Left ventricle myocardium inferior (tissue), 1 donor: ENCODE data around the gene LATS1. TPM values are rescaled to one million over a fixed set of nuclear protein-coding genes. Genes with fewer than 3 reads are reported as not detected.
A peak's percentile ranks its signal among the peaks of the same experiment; 100 is the strongest.

Experiments used
- DNase-seq: peaks from one replicate; pipeline ENCODE4 v3.0.0-alpha.2; 2020
- H3K27ac ChIP-seq: fragments of 200-600 bp; replicated peaks from 2 replicates; pipeline ENCODE4 v1.8.0; 2021
- H3K27me3 ChIP-seq: fragments of 200-600 bp; 2 replicates; pipeline ENCODE4 v1.8.0; 2021; ENCODE audit warnings: low read depth
- H3K36me3 ChIP-seq: fragments of 200-600 bp; 2 replicates; pipeline ENCODE4 v1.8.0; 2021
- H3K4me1 ChIP-seq: fragments of 200-600 bp; 2 replicates; pipeline ENCODE4 v1.8.0; 2021
- H3K4me3 ChIP-seq: fragments of 200-600 bp; 2 replicates; pipeline ENCODE4 v1.8.0; 2021; ENCODE audit warnings: mild to moderate bottlenecking, moderate library complexity
- H3K9me3 ChIP-seq: fragments of 200-600 bp; replicated peaks from 2 replicates; pipeline ENCODE4 v1.8.0; 2021
- CTCF ChIP-seq: fragments of 200-600 bp; IDR thresholded peaks from 2 replicates; pipeline ENCODE4 v1.8.0; 2021; ENCODE audit warnings: antibody characterized with exemption, mild to moderate bottlenecking, borderline replicate concordance
- intact Hi-C: fragments of 100-400 bp; cut with micrococcal nuclease; formaldehyde crosslinking; loops from one replicate; pipeline ENCODE4 v1.11.0; 2022
- total RNA-seq: library from RNA; stranded (reverse); fragmentation: NEBNext Ultra II Directional; extraction: Animal tissue kit (Norgen Biotek cat#: 25700); gene quantifications from one replicate; pipeline ENCODE4 v1.2.1, GENCODE V29; 2021
- donor health status: DM: no; HTN: yes; CAD: no; lungs with severe emphysema.

The LATS1 gene
- total RNA-seq, 1 donor from 2014 or later = 10.8 TPM

- peak; percentile 79 for TF ChIP-seq CTCF
- H3K36me3 ChIP-seq = peaks cover 47% of the 10 kb centered on the region
- intact Hi-C loops = no loop called here
These were observed 6.0 kb upstream of the LATS1 start for GRCh38 chr6:149723771-149724417.

GRCh38 chr6:149723262-149723661 is 5.4 kb upstream of the LATS1 start:
- Histone ChIP-seq H3K27me3 (no peaks in the 10 kb centered on the region), H3K4me3 (no peak overlapping the region), H3K27ac (no peak overlapping the region), H3K9me3 (no peaks in the 10 kb centered on the region), H3K36me3 (peaks cover 41% of the 10 kb centered on the region), H3K4me1 (peaks cover 7% of the 10 kb centered on the region)
- DNase-seq = no peak
- intact Hi-C loops = no loop called here
- TF ChIP-seq CTCF = no peak

More at GRCh38 chr6:149723771-149724417, 6.0 kb upstream of the LATS1 start:
- no peaks in the 10 kb centered on the region for H3K27me3 ChIP-seq
- DNase-seq = no peak
- no peak overlapping the region for H3K27ac ChIP-seq
- H3K4me1 ChIP-seq = peaks cover under 1% of the 10 kb centered on the region
- H3K4me3 ChIP-seq = no peak overlapping the region
- no peaks in the 10 kb centered on the region for H3K9me3 ChIP-seq

GRCh38 chr6:149719531-149719930 is 1.6 kb upstream of the LATS1 start:
- no peaks in the 10 kb centered on the region for H3K9me3 ChIP-seq
- TF ChIP-seq CTCF = no peak
- peaks cover 4% of the 10 kb centered on the region for H3K36me3 ChIP-seq
- H3K4me3 ChIP-seq = no peak overlapping the region
- intact Hi-C loops = no loop called here
- peaks cover 45% of the 10 kb centered on the region for H3K4me1 ChIP-seq
- no peak overlapping the region for H3K27ac ChIP-seq
- no peaks in the 10 kb centered on the region for H3K27me3 ChIP-seq
- DNase-seq = no peak

GRCh38 chr6:149717255-149717587 is 680 bp downstream of the LATS1 start:
- no peak for DNase-seq
- Histone ChIP-seq H3K27me3 (no peaks in the 10 kb centered on the region), H3K4me1 (peaks cover 55% of the 10 kb centered on the region), H3K9me3 (no peaks in the 10 kb centered on the region), H3K27ac (peak overlapping the region; percentile 100), H3K4me3 (peak overlapping the region; percentile 99), H3K36me3 (no peaks in the 10 kb centered on the region)
- TF ChIP-seq CTCF = no peak
- intact Hi-C loops = no loop called here

- Histone ChIP-seq H3K27ac (peak overlapping the region; percentile 100), H3K4me1 (peaks cover 62% of the 10 kb centered on the region), H3K9me3 (no peaks in the 10 kb centered on the region), H3K27me3 (no peaks in the 10 kb centered on the region), H3K4me3 (peak overlapping the region; percentile 99), H3K36me3 (no peaks in the 10 kb centered on the region)
- no peak for DNase-seq
- intact Hi-C loops = no loop called here
- no peak for TF ChIP-seq CTCF
These were observed 1.5 kb downstream of the LATS1 start for GRCh38 chr6:149716181-149716963.
